Epithelial cell of esophagus (primary cell): Measurements from ENCODE around the gene BUD23.
"Not testable (repeated sequence)": the region's sequence is repeated elsewhere in the genome, so short reads cannot be mapped to it uniquely, and the experiment has no call there.

Experiments
- DNase-seq: peaks from one replicate; pipeline ENCODE4 v3.0.0; 2010; ENCODE audit warnings: low read depth
- H3K4me3 ChIP-seq: 2 replicates; pipeline ENCODE4 v1.5.1; 2011; ENCODE audit warnings: mild to moderate bottlenecking, low read length, control low read depth
- TF ChIP-seq, protein P1 (sequence below): IDR thresholded peaks from 2 replicates; pipeline ENCODE4 v1.5.1; 2011; ENCODE audit warnings: low read depth, mild to moderate bottlenecking, low read length, control low read depth, inconsistent platforms; ENCODE audit not compliant: insufficient read depth; ENCODE audit errors: missing control alignments

The BUD23 gene

DNA sequence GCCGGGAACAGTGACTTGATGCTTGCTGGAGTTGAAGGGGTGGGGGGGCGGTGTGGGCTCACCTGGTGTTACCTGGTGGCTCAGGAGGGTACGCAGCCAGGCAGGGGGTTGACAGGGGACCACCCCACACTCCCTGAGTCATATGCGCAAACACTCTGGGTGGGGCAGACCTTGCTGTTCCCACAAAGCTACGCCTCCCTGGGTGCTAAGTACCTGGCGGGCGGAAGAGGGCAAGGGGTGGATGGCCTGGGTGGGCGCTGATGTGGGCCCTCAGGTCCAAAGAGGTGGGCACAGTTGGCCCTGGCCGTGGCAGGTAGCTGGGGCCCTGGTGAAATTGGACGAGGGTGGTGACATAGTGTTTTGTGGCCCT lies 22.1 kb downstream of the BUD23 start:
- no peak overlapping the region for H3K4me3 ChIP-seq
- TF ChIP-seq, protein P1, sequence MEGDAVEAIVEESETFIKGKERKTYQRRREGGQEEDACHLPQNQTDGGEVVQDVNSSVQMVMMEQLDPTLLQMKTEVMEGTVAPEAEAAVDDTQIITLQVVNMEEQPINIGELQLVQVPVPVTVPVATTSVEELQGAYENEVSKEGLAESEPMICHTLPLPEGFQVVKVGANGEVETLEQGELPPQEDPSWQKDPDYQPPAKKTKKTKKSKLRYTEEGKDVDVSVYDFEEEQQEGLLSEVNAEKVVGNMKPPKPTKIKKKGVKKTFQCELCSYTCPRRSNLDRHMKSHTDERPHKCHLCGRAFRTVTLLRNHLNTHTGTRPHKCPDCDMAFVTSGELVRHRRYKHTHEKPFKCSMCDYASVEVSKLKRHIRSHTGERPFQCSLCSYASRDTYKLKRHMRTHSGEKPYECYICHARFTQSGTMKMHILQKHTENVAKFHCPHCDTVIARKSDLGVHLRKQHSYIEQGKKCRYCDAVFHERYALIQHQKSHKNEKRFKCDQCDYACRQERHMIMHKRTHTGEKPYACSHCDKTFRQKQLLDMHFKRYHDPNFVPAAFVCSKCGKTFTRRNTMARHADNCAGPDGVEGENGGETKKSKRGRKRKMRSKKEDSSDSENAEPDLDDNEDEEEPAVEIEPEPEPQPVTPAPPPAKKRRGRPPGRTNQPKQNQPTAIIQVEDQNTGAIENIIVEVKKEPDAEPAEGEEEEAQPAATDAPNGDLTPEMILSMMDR, result no peak
- DNase-seq, result peak; percentile 30

DNA sequence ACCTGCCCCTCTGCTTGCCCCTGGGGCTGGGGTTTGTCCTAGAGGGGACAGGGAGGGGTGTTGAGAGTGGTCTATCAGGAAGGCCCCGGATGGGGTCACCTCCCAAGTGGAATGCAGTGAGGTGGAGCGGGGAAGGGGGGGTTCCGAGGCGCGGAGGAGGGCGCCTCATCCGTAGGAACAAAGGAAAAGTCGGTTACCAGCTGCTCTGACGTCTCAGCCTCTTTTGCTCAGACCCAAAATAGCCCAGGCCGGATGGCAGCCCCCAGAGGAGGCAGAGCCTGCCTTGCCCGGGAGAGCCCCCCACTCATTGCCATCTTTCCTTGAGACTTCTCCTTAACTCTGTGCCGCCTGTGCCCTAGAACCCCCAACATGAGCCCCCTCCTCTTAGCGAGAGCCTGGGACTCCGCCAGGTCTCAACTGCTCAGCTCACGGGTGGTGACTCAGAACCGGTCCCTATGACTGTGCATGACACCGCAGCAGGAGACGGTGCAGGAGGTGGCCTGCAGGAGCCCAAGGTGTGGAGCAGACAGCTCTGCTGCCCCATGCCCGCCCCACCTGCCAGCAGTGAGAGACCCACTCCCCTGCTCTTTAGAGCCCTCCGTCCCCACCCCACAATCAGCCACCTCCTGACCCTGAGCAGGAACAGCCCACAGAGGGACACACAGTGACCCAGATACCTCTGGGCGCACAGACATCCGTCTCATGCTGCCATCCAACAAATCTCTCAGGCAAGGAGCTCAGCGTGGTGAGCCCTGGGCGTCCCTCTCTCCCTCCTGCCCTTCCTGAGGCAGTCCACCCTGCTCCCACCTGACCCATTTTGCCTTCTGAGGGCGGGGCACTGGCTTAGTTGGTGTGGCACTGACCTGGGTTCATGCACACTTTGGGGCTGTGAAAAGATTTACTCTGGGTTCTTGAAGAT lies 23.0 kb downstream of the BUD23 start:
- no peak overlapping the region for H3K4me3 ChIP-seq
- DNase-seq, result peak; percentile 84
- TF ChIP-seq, protein P1, result peak; percentile 5

DNA sequence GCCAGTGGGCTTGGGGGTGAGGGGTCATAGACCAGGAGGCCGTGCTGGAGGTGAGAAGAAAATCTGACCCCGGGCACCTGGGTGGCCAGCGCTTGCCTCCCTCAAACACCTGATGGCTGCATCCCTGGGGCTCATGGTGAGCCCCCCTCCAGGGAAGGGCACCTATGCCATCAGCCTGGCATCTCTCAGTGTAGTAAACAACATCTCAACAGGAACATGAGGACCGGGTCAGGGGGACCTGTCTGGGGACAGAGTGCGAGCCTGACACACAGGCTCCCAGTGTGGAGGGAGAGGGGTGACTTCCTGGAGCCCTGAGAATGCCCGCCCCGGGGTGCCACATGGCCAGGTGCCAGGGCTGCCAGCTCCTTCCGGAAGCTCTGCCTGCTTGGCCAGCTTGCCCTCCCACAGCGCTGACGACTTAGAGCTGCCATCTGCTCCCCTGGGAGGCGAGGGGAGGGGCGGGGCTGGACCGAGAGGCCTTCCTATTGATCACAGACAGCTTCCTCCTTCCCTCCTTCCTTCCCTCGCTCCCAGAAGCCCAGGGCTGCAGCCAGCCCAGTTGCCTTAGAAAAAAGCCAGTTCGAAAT lies 23.7 kb downstream of the BUD23 start:
- H3K4me3 ChIP-seq, result no peak overlapping the region
- DNase-seq, result peak; percentile 60
- TF ChIP-seq, protein P1, result no peak

DNA sequence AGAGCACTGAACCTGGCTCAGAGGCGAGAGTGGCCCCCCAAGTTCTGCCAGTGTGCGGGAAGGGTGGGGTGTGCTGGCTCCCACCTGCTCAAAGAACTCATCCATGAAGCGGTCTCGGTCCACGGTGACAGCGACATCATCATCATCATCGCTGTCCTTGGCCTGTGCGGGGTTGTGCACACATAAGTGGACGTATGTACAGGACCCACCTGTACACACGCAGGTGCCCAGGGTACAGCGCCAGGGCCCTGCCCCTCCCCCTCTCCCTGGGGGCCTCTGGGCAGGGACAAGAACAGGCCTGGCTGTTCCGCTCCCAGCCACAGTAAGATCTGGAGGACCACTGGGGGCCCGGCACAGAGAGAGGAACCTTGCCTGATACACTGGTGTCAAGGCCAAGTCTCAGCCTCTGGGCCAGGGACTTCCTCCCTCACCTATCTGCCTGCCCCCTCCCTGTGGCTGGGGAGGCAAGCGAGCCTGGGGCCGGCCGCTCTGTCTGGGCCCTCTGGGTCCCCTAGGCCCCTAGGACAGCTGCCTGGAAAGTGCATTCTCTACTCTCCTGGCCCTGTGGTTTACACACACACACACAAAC lies 25.7 kb downstream of the BUD23 start:
- no peak for DNase-seq

DNA sequence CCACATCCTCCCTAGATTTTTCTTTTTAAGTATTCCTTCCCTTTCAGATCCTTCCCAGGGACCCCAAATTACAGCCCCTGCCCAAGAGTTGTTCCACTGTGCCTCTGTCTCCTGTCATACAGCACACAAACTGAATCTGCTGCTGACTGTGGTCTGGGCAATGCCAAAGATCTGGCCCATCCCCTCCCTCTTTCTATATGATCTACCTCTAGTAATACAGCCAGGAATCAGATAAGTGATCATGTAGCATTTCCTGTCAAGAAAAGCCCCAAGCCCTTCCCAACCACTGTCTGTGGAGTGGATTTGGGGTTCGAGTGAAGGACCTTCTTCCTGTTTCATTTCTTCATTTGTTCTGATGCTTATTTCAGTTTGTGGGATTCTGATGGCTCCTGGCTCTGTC lies 29.4 kb downstream of the BUD23 start:
- TF ChIP-seq, protein P1, result no peak
- DNase-seq, result no peak
- no peak overlapping the region for H3K4me3 ChIP-seq

More for the DNA sequence above, 25.7 kb downstream of the BUD23 start:
- H3K4me3 ChIP-seq, result no peak overlapping the region
- TF ChIP-seq, protein P1, result no peak

DNA sequence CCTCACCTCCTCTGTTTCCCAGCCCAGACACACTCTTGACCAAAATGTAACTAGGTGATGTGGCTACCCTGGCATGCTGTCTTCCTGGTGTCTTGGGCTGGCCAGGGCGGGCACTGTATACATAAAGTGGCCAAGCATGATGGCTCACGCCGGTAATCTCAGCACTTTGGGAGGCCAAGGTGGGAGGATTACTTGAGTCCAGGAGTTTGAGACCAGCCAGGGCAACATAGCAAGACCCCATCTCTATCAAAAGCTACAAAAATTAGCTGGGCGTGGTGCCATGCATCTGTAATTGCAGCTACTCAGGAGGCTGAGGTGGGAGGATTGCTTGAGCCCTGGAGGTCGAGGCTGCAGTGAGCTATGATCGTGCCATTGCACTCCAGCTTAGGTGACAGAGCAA lies 29.9 kb downstream of the BUD23 start:
- H3K4me3 ChIP-seq, DNase-seq: not testable (repeated sequence)

DNA sequence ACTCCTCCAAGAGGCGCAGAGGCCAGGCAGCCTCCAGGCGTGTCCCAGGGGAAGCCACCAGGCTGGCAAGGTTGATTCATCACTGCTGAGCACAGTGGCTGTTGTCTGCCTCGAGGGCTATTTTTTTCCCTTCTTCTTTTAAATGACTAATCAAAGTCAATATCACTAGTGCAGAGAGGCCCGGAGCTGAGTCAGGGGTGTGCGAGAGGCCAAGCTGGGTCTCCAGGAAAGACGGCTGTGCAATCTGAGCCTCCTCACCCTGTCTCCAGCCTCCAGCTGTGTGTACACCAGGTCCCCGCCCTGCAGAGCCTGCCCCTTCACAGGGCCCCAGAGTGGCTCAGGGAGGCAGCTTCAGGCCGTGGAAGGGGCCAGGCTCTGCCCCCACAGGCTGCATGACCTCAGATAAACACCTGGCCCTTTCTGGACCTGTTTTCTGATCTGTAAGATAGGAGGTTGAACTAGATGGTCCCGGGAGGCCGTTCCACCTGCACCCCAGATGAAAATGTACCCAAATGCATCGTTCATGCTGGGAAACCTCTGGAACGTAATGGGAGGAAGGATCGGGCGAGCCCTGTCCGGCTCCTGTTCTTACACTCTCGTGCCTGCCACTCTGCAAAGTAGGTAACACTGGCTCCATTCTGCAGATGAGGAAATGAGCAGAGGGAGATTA lies 32.4 kb downstream of the BUD23 start:
- DNase-seq, result peak; percentile 99
- TF ChIP-seq, protein P1, result peak; percentile 7
- H3K4me3 ChIP-seq, result no peak overlapping the region
